Measurements from ENCODE around the gene SCIN.
"Not testable (repeated sequence)": the region's sequence is repeated elsewhere in the genome, so short reads cannot be mapped to it uniquely, and the experiment has no call there.

The SCIN gene

GRCh38 chr7:12553416-12553815 is 17.1 kb upstream of the SCIN start:
- ChIA-PET CTCF (interaction anchor here (1.0 kb wide), 1 partner anchor 28 kb away, joined by 3 read pairs; no protein-coding TSS in a partner anchor), POLR2A (no interaction called here)
- TF ChIP-seq CTCF (IDR thresholded peaks at IDR 0.05; ENCODE audit: insufficient read depth, low read length, missing control alignments) = no peak
- no peak overlapping the region for H3K4me3 ChIP-seq (ENCODE audit: low read depth, low read length)
- DNase-seq (ENCODE audit: low read depth, low spot score) = no peak

DNA sequence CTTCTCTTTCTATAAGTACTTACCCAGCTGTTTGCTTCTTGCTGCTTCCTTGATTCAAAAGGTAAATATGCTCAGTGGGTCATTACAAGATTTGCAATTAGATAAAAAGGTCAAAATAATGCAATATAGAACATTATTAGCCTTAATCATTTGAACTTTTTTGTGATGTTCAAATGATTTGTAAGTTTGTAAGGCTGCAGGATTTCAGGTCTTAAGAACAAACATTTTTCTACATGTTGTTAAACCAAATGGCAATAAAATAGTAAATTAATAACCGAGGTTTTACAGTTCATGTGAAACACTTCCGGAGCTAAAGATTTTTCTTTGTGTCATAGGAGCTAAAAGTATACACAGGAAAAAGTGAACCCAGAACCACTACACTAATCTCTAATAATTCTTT is 16.2 kb upstream of the SCIN start:
- H3K4me3 ChIP-seq (ENCODE audit: low read depth, low read length) = no peak overlapping the region
- DNase-seq (ENCODE audit: low read depth, low spot score) = no peak
- TF ChIP-seq CTCF (IDR thresholded peaks at IDR 0.05; ENCODE audit: insufficient read depth, low read length, missing control alignments) = no peak
- CTCF ChIA-PET = no interaction called here
- POLR2A ChIA-PET = no interaction called here

- DNase-seq (ENCODE audit: low read depth, low spot score) = no peak
- CTCF ChIA-PET = interaction anchor here (0.8 kb wide), 1 partner anchor 17 kb away, joined by 3 read pairs; no protein-coding TSS in a partner anchor
These were observed 15.6 kb upstream of the SCIN start for GRCh38 chr7:12554872-12555271.

DNA sequence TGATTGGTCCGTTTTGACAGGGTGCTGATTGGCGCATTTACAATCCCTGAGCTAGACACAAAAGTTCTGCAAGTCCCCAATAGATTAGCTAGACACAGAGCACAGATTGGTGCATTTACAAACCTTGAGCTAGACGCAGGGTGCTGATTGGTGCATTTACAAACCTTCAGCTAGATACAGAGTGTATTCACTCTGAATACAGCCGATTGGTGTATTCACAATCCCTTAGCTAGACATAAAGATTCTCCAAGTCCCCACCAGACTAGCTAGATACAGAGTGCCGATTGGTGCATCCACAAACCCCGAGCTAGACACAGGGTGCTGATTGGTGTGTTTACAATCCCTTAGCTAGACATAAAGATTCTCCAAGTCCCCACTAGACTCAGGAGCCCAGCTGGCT is 14.8 kb upstream of the SCIN start:
- H3K4me3 ChIP-seq (ENCODE audit: low read depth, low read length); POLR2A ChIA-PET; DNase-seq (ENCODE audit: low read depth, low spot score): not testable (repeated sequence)
- CTCF ChIA-PET = interaction anchor here (0.8 kb wide), 1 partner anchor 16 kb away, joined by 3 read pairs; no protein-coding TSS in a partner anchor

More at GRCh38 chr7:12554872-12555271, 15.6 kb upstream of the SCIN start:
- POLR2A ChIA-PET = no interaction called here
- no peak for TF ChIP-seq CTCF (IDR thresholded peaks at IDR 0.05; ENCODE audit: insufficient read depth, low read length, missing control alignments)
- H3K4me3 ChIP-seq (ENCODE audit: low read depth, low read length) = no peak overlapping the region

GRCh38 chr7:12556139-12556792 is 14.3 kb upstream of the SCIN start:
- POLR2A ChIA-PET; H3K4me3 ChIP-seq (ENCODE audit: low read depth, low read length); CTCF ChIA-PET; DNase-seq (ENCODE audit: low read depth, low spot score): not testable (repeated sequence)

GRCh38 chr7:12557282-12557681 is 13.2 kb upstream of the SCIN start:
- DNase-seq (ENCODE audit: low read depth, low spot score) = no peak
- POLR2A ChIA-PET = no interaction called here
- no peak overlapping the region for H3K4me3 ChIP-seq (ENCODE audit: low read depth, low read length)
- CTCF ChIA-PET = interaction anchor here (1.0 kb wide), 1 partner anchor 32 kb away, joined by 3 read pairs; no protein-coding TSS in a partner anchor
- no peak for TF ChIP-seq CTCF (IDR thresholded peaks at IDR 0.05; ENCODE audit: insufficient read depth, low read length, missing control alignments)

GRCh38 chr7:12564996-12565764 is 5.3 kb upstream of the SCIN start:
- no peak for TF ChIP-seq CTCF (IDR thresholded peaks at IDR 0.05; ENCODE audit: insufficient read depth, low read length, missing control alignments)
- ChIA-PET CTCF (no interaction called here), POLR2A (no interaction called here)
- no peak overlapping the region for H3K4me3 ChIP-seq (ENCODE audit: low read depth, low read length)
- no peak for DNase-seq (ENCODE audit: low read depth, low spot score)

Measured in AG04449 (cell line).